Colonic mucosa (tissue), 4 donors: ENCODE data around the gene KCNN3. TPM values are rescaled to one million over a fixed set of nuclear protein-coding genes. Genes with fewer than 3 reads are reported as not detected.

Source experiments
- DNase-seq: peaks from one replicate; pipeline ENCODE4 v3.0.0-alpha.2; 2020
- H3K27ac ChIP-seq: fragments of 200-600 bp; one replicate; pipeline ENCODE4 v1.8.0; 2021
- H3K27me3 ChIP-seq: fragments of 200-600 bp; one replicate; pipeline ENCODE4 v1.8.0; 2021
- H3K36me3 ChIP-seq: fragments of 200-600 bp; one replicate; pipeline ENCODE4 v1.8.0; 2021
- H3K4me1 ChIP-seq: fragments of 200-600 bp; one replicate; pipeline ENCODE4 v1.8.0; 2021; ENCODE audit warnings: mild to moderate bottlenecking
- H3K4me3 ChIP-seq: fragments of 200-600 bp; one replicate; pipeline ENCODE4 v1.8.0; 2021
- H3K9ac ChIP-seq, 2 donors: one replicate each; pipeline ENCODE4 v1.7.0; 2013; ENCODE audit warnings: control low read depth in 2 of 2, low read depth in 2 of 2, low read length in 2 of 2
- H3K9me3 ChIP-seq: fragments of 200-600 bp; one replicate; pipeline ENCODE4 v1.8.0; 2021
- intact Hi-C: fragments of 100-400 bp; cut with DNase I; formaldehyde crosslinking; loops from one replicate; pipeline ENCODE4 v1.14.1; 2022
- total RNA-seq, 2 donors: library from RNA; stranded (reverse); fragmentation: NEBNext Ultra II Directional in 1 of 2; extraction: Animal tissue kit (Norgen Biotek cat#: 25700) in 1 of 2; gene quantifications; one replicate each; pipeline ENCODE4 v1.2.1, GENCODE V29; 2021
- TF ChIP-seq, protein P1 (sequence below): fragments of 200-600 bp; IDR thresholded peaks from one replicate; pipeline ENCODE4 v1.8.0; 2022; ENCODE audit warnings: antibody characterized with exemption, mild to moderate bottlenecking
- donor health status: healthy.
- donor health status: DM: no; HTN: no; CAD: no.
- donor health status: DM: no; HTN: no; CAD: no.

KCNN3 gene
- total RNA-seq, 2 donors from 2014 or later, result 0.99 to 2.5 TPM

DNA sequence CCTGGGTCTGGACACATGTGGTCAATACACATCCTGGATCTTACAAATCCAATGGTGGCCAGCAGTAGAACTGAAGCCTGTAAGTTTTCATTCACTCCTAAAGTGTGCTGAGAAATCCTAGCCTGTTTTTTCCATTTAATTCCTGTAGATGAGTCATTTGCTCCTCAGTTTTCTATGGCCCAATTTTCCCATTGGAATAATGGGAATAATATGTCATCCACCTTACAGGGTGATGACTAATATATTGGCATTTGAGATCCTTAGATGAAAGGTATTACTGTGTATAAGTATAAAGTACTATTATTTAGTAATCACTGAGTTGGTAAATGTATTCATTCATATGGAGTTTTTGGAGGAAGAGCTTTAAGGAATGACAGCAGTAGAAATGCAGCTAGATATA, 172.4 kb downstream of the KCNN3 start:
- H3K9ac ChIP-seq, result no peak overlapping the region
- H3K9me3 ChIP-seq, result no peaks in the 10 kb centered on the region
- H3K4me3 ChIP-seq, result no peak overlapping the region
- intact Hi-C loops, result no loop called here
- peaks cover 3% of the 10 kb centered on the region for H3K27me3 ChIP-seq
- no peak overlapping the region for H3K27ac ChIP-seq
- H3K4me1 ChIP-seq, result no peaks in the 10 kb centered on the region
- no peaks in the 10 kb centered on the region for H3K36me3 ChIP-seq
- no peak for DNase-seq
- TF ChIP-seq, protein P1, sequence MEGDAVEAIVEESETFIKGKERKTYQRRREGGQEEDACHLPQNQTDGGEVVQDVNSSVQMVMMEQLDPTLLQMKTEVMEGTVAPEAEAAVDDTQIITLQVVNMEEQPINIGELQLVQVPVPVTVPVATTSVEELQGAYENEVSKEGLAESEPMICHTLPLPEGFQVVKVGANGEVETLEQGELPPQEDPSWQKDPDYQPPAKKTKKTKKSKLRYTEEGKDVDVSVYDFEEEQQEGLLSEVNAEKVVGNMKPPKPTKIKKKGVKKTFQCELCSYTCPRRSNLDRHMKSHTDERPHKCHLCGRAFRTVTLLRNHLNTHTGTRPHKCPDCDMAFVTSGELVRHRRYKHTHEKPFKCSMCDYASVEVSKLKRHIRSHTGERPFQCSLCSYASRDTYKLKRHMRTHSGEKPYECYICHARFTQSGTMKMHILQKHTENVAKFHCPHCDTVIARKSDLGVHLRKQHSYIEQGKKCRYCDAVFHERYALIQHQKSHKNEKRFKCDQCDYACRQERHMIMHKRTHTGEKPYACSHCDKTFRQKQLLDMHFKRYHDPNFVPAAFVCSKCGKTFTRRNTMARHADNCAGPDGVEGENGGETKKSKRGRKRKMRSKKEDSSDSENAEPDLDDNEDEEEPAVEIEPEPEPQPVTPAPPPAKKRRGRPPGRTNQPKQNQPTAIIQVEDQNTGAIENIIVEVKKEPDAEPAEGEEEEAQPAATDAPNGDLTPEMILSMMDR, result no peak

- Histone ChIP-seq H3K27me3 (peaks cover 3% of the 10 kb centered on the region), H3K4me1 (no peaks in the 10 kb centered on the region), H3K9ac (no peak overlapping the region), H3K27ac (no peak overlapping the region), H3K4me3 (no peak overlapping the region), H3K36me3 (no peaks in the 10 kb centered on the region), H3K9me3 (no peaks in the 10 kb centered on the region)
- intact Hi-C loops, result no loop called here
- TF ChIP-seq, protein P1, result no peak
- no peak for DNase-seq
These were observed 173.6 kb downstream of the KCNN3 start for GRCh38 chr1:154696456-154696855.

- TF ChIP-seq, protein P1, result no peak
- H3K4me1 ChIP-seq, result no peaks in the 10 kb centered on the region
- H3K9ac ChIP-seq, result no peak overlapping the region
- peaks cover 3% of the 10 kb centered on the region for H3K27me3 ChIP-seq
- no peak overlapping the region for H3K27ac ChIP-seq
- H3K36me3 ChIP-seq, result no peaks in the 10 kb centered on the region
- DNase-seq, result no peak
- intact Hi-C loops, result no loop called here
- no peaks in the 10 kb centered on the region for H3K9me3 ChIP-seq
- no peak overlapping the region for H3K4me3 ChIP-seq
These were observed 174.1 kb downstream of the KCNN3 start for GRCh38 chr1:154695985-154696384.

GRCh38 chr1:154694995-154695394, 175.1 kb downstream of the KCNN3 start:
- Histone ChIP-seq H3K4me3 (no peak overlapping the region), H3K27ac (no peak overlapping the region), H3K9me3 (no peaks in the 10 kb centered on the region), H3K4me1 (no peaks in the 10 kb centered on the region), H3K27me3 (peaks cover 3% of the 10 kb centered on the region), H3K9ac (no peak overlapping the region), H3K36me3 (no peaks in the 10 kb centered on the region)
- DNase-seq, result no peak
- TF ChIP-seq, protein P1, result no peak
- intact Hi-C loops, result no loop called here

DNA sequence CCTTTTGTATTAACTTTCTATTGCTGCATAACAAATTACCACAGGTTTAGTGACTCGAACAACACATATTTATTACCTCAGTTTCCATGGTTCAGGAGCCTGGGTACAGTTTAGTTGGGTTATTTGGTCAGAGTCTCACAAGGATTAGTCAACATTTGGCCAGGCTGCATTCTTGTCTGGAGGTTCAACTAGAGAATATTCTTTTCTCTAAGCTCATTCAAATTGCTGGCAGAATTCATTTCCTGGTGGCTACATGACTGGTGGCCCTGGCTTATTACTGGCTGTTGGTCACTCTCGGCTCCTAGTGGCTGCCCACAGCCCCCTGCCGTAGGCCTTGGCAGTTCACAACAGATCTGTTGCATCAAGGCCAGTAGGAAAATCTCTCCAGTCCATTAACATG, 181.0 kb downstream of the KCNN3 start:
- no peak overlapping the region for H3K27ac ChIP-seq
- H3K9ac ChIP-seq, result no peak overlapping the region
- no peaks in the 10 kb centered on the region for H3K9me3 ChIP-seq
- H3K27me3 ChIP-seq, result peaks cover 3% of the 10 kb centered on the region
- no peaks in the 10 kb centered on the region for H3K4me1 ChIP-seq
- TF ChIP-seq, protein P1, result no peak
- no peaks in the 10 kb centered on the region for H3K36me3 ChIP-seq
- DNase-seq, result no peak
- no peak overlapping the region for H3K4me3 ChIP-seq
- intact Hi-C loops, result no loop called here

DNA sequence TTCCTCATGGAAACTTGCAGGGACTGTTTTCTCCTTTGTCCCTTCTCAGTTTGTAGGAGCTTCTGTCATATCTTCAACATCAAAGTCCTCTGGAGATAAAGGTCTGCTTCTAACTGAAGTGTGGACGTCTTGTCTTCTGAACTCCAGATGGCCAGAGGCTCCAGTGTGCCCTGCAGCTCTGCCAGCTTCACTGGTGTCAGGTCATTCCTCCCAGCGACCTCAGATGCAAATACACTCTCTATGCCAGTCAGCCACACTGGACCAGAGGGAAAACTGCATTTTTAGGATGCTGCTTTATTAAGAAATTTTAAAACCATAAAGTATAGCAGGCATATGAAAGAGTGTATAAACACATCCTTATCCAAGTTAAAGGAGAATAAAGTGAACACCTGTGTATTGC, 183.6 kb downstream of the KCNN3 start:
- no peaks in the 10 kb centered on the region for H3K27me3 ChIP-seq
- no peaks in the 10 kb centered on the region for H3K9me3 ChIP-seq
- no peaks in the 10 kb centered on the region for H3K4me1 ChIP-seq
- DNase-seq, result no peak
- TF ChIP-seq, protein P1, result no peak
- H3K9ac ChIP-seq, result no peak overlapping the region
- no peaks in the 10 kb centered on the region for H3K36me3 ChIP-seq
- no peak overlapping the region for H3K27ac ChIP-seq
- H3K4me3 ChIP-seq, result no peak overlapping the region
- intact Hi-C loops, result no loop called here
